Activated B cell treated with CpG ODN at 0.5 μM for 24 hours (primary cell): ENCODE measurements around the gene CCDC197. TPM values are rescaled to one million over a fixed set of nuclear protein-coding genes. Genes with fewer than 3 reads are reported as not detected.
A peak's percentile ranks its signal among the peaks of the same experiment; 100 is the strongest.

ENCODE experiments used
- ATAC-seq: fragments of 200-7000 bp; cut with Tn5 transposase; one replicate; pipeline ENCODE4 v1.10.0; 2021; ENCODE audit warnings: low read depth, mild to moderate bottlenecking, moderate library complexity
- CTCF ChIA-PET: fragments of 350-600 bp; sonication (Branson Sonifier 250); formaldehyde crosslinking; loops from one replicate; lab custom pipeline; 2021; ENCODE audit warnings: antibody characterized with exemption; lab: Charles Lee
- POLR2A ChIA-PET: fragments of 350-600 bp; sonication (Branson Sonifier 250); formaldehyde crosslinking; loops from one replicate; lab custom pipeline; 2021; ENCODE audit warnings: antibody characterized with exemption; lab: Charles Lee
- DNase-seq: peaks from one replicate; pipeline ENCODE4 v3.0.0; 2022
- H3K27ac Mint-ChIP-seq: one replicate; pipeline ENCODE4 v1.8.0; 2020; ENCODE audit warnings: mixed read lengths
- H3K27me3 Mint-ChIP-seq: one replicate; pipeline ENCODE4 v1.8.0; 2021; ENCODE audit warnings: mixed read lengths
- H3K36me3 Mint-ChIP-seq: one replicate; pipeline ENCODE4 v1.8.0; 2021; ENCODE audit warnings: low read depth, mixed read lengths
- H3K4me1 Mint-ChIP-seq: one replicate; pipeline ENCODE4 v1.8.0; 2021; ENCODE audit warnings: mixed read lengths
- H3K4me3 Mint-ChIP-seq: one replicate; pipeline ENCODE4 v1.8.0; 2020; ENCODE audit warnings: mild to moderate bottlenecking, mixed read lengths
- H3K9me3 Mint-ChIP-seq: one replicate; pipeline ENCODE4 v1.8.0; 2020; ENCODE audit warnings: mixed read lengths
- CTCF ChIP-seq: fragments of 200-600 bp; IDR thresholded peaks from one replicate; pipeline ENCODE4 v1.8.0; 2022; ENCODE audit warnings: antibody characterized with exemption, mild to moderate bottlenecking
- intact Hi-C: fragments of 100-400 bp; cut with micrococcal nuclease; formaldehyde crosslinking; loops from one replicate; pipeline ENCODE4 v1.15.1; 2024
- total RNA-seq: library from RNA; stranded (reverse); gene quantifications from 2 replicates; pipeline ENCODE4 v1.2.3, GENCODE V29; 2022

CCDC197 gene
- total RNA-seq, 1 donor from 2014 or later: not detected

GRCh38 chr14:93960774-93961438, 36.2 kb upstream of the CCDC197 start:
- no peak for TF ChIP-seq CTCF
- no peak for ATAC-seq
- Mint-ChIP-seq H3K36me3 (no peaks in the 10 kb centered on the region), H3K27me3 (no peaks in the 10 kb centered on the region), H3K4me1 (peaks cover 95% of the 10 kb centered on the region), H3K9me3 (no peaks in the 10 kb centered on the region), H3K27ac (peak overlapping the region; percentile 93), H3K4me3 (no peak overlapping the region)
- DNase-seq: no peak
- ChIA-PET POLR2A (interaction anchor here (3.9 to 7.2 kb wide), 2 partner anchors 9 to 17 kb away, joined by 16 to 133 read pairs; no protein-coding TSS in a partner anchor), CTCF (interaction anchor here (4.2 to 12.0 kb wide), 2 partner anchors 10 to 22 kb away, joined by 34 to 126 read pairs; no protein-coding TSS in a partner anchor)
- intact Hi-C loops: no loop called here

- CTCF ChIA-PET: interaction anchor here (4.2 to 12.0 kb wide), 2 partner anchors 9 to 23 kb away, joined by 34 to 126 read pairs; no protein-coding TSS in a partner anchor
- no peaks in the 10 kb centered on the region for H3K27me3 Mint-ChIP-seq
- H3K4me3 Mint-ChIP-seq: peak overlapping the region; percentile 48
- DNase-seq: no peak
- intact Hi-C loops: no loop called here
- H3K4me1 Mint-ChIP-seq: peaks cover 96% of the 10 kb centered on the region
- peak overlapping the region; percentile 80 for H3K27ac Mint-ChIP-seq
- POLR2A ChIA-PET: interaction anchor here (2.0 to 7.2 kb wide), 3 partner anchors 8 to 17 kb away, joined by 16 to 133 read pairs (median 17); no protein-coding TSS in a partner anchor
- H3K36me3 Mint-ChIP-seq: no peaks in the 10 kb centered on the region
- TF ChIP-seq CTCF: no peak
- H3K9me3 Mint-ChIP-seq: no peaks in the 10 kb centered on the region
- no peak for ATAC-seq
These were observed 35.5 kb upstream of the CCDC197 start for GRCh38 chr14:93961620-93962019.

DNA sequence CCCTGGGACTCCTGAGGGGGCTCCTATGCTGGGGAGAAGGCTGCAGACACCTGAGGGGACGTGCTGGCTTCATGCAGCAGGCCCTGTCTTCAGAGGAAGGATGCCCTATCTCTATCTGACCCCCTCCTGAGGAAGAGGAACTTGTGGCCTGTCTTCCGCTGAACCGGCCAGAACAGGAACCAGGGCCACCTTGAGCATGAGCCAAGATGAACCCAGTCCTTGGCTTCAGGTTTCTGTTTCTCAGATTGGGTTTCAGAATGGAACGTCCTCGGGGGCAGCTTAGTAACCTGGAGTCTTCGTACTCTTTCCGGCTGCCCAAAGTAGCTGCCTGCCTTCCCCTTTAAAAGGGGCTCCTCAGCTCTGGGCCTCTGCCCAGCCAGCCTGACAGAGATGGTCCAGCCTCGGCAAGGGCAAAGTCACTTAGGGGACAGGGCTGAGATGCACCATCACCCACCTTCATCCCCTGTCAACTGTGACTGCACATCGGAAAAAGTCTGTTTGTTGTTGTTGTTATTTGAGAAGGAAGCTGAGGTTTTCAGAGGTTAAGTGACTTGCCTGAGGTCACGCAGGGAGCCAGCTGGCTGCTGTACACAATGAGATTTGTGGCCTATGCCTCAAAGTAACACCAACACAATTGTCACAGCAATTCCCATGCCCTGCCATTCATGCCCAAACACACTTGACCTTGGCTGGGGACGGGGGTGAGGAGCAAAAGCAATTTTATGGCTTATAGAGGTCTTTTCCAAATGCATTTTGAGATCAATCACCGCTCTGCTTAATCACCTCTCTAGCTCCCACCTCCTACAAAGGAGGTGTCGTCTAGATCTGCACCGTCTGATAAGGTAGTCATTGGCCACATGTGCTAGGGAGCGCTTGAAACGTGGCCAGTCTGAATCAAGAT, 34.1 kb upstream of the CCDC197 start:
- peak; percentile 51 for DNase-seq
- POLR2A ChIA-PET: interaction anchor here (0.6 to 2.2 kb wide), 6 partner anchors 9 to 1188 kb away, joined by 3 to 17 read pairs (median 10); no protein-coding TSS in a partner anchor
- no peak for TF ChIP-seq CTCF
- peaks cover 96% of the 10 kb centered on the region for H3K4me1 Mint-ChIP-seq
- H3K9me3 Mint-ChIP-seq: no peaks in the 10 kb centered on the region
- no peaks in the 10 kb centered on the region for H3K36me3 Mint-ChIP-seq
- H3K27me3 Mint-ChIP-seq: no peaks in the 10 kb centered on the region
- CTCF ChIA-PET: interaction anchor here (12.0 kb wide), 1 partner anchor 24 kb away, joined by 126 read pairs; no protein-coding TSS in a partner anchor
- peak overlapping the region; percentile 96 for H3K27ac Mint-ChIP-seq
- intact Hi-C loops: loop anchor here (1.0 kb wide), 1 partner anchor 15 kb away; no protein-coding TSS in a partner anchor
- H3K4me3 Mint-ChIP-seq: peak overlapping the region; percentile 50
- ATAC-seq: peak; percentile 52

- peaks cover 96% of the 10 kb centered on the region for H3K4me1 Mint-ChIP-seq
- ChIA-PET CTCF (interaction anchor here (12.0 kb wide), 1 partner anchor 25 kb away, joined by 126 read pairs; no protein-coding TSS in a partner anchor), POLR2A (interaction anchor here (1.2 to 2.2 kb wide), 5 partner anchors 8 to 24 kb away, joined by 3 to 17 read pairs (median 8); no protein-coding TSS in a partner anchor)
- H3K9me3 Mint-ChIP-seq: no peaks in the 10 kb centered on the region
- TF ChIP-seq CTCF: no peak
- peak overlapping the region; percentile 96 for H3K27ac Mint-ChIP-seq
- no peaks in the 10 kb centered on the region for H3K27me3 Mint-ChIP-seq
- no peaks in the 10 kb centered on the region for H3K36me3 Mint-ChIP-seq
- no peak overlapping the region for H3K4me3 Mint-ChIP-seq
- intact Hi-C loops: loop anchor here (1.0 kb wide), 1 partner anchor 15 kb away; no protein-coding TSS in a partner anchor
- DNase-seq (no peak), ATAC-seq (no peak)
These were observed 33.4 kb upstream of the CCDC197 start for GRCh38 chr14:93963692-93964091.
